Neuronal stem cell (in vitro differentiated cells): Measurements from ENCODE around the gene ACAA1.
A peak's percentile ranks its signal among the peaks of the same experiment; 100 is the strongest.

Experiments used
- DNase-seq: peaks from one replicate; pipeline ENCODE4 v3.0.0-alpha.2; 2013; ENCODE audit warnings: low spot score
- H2AFZ ChIP-seq: one replicate; pipeline ENCODE4 v1.6.1; 2013; ENCODE audit warnings: mild to moderate bottlenecking, low read length, inconsistent platforms
- H2AK5ac ChIP-seq: 2 replicates; pipeline ENCODE4 v1.6.1; 2013; ENCODE audit warnings: low read depth, mild to moderate bottlenecking, inconsistent platforms, low read length, moderate library complexity, mixed read lengths
- H2BK120ac ChIP-seq: 2 replicates; pipeline ENCODE4 v1.6.1; 2013; ENCODE audit warnings: low read depth, mild to moderate bottlenecking, inconsistent platforms, low read length, moderate library complexity, mixed read lengths
- H2BK12ac ChIP-seq: one replicate; pipeline ENCODE4 v1.6.1; 2013; ENCODE audit warnings: low read length, inconsistent platforms
- H2BK15ac ChIP-seq: 2 replicates; pipeline ENCODE4 v1.6.1; 2013; ENCODE audit warnings: mild to moderate bottlenecking, low read length, inconsistent platforms, mixed read lengths
- H2BK5ac ChIP-seq: one replicate; pipeline ENCODE4 v1.6.1; 2013; ENCODE audit warnings: inconsistent platforms, mild to moderate bottlenecking, low read length, moderate library complexity
- H3K14ac ChIP-seq: one replicate; pipeline ENCODE4 v1.6.1; 2013; ENCODE audit warnings: low read length, inconsistent platforms
- H3K18ac ChIP-seq: 2 replicates; pipeline ENCODE4 v1.6.1; 2013; ENCODE audit warnings: low read length, inconsistent platforms
- H3K23ac ChIP-seq: 2 replicates; pipeline ENCODE4 v1.6.1; 2013; ENCODE audit warnings: low read depth, mild to moderate bottlenecking, mixed read lengths, low read length, inconsistent platforms; ENCODE audit not compliant: poor library complexity
- H3K27ac ChIP-seq: replicated peaks from 3 replicates; pipeline ENCODE4 v1.5.1; 2013; ENCODE audit warnings: low read length, inconsistent platforms
- H3K27me3 ChIP-seq, 3 experiments: 2 replicates each; pipeline ENCODE4 v1.6.1; 2013; ENCODE audit warnings: low read length in 3 of 3, mild to moderate bottlenecking in 2 of 3, inconsistent platforms in 1 of 3, low read depth in 1 of 3, mixed read lengths in 1 of 3, moderate library complexity in 1 of 3; ENCODE audit not compliant: control insufficient read depth in 3 of 3, insufficient read depth in 3 of 3
- H3K36me3 ChIP-seq, 2 donors: replicated peaks in 1 of 2; 2 replicates each; pipeline ENCODE4 v1.6.1; 2013; ENCODE audit warnings: low read length in 2 of 2; ENCODE audit not compliant: control insufficient read depth in 2 of 2, insufficient read depth in 2 of 2
- H3K4ac ChIP-seq: 2 replicates; pipeline ENCODE4 v1.6.1; 2013; ENCODE audit warnings: inconsistent platforms, mild to moderate bottlenecking, low read length, moderate library complexity
- H3K4me1 ChIP-seq, 2 donors: 1 replicate in 1 of 2; 2 replicates in 1 of 2; pipeline ENCODE4 v1.6.1; 2013; ENCODE audit warnings: low read length in 2 of 2, low read depth in 1 of 2; ENCODE audit not compliant: control insufficient read depth in 2 of 2, insufficient read depth in 1 of 2
- H3K4me2 ChIP-seq: one replicate; pipeline ENCODE4 v1.6.1; 2013; ENCODE audit warnings: mild to moderate bottlenecking, low read length, inconsistent platforms; ENCODE audit not compliant: insufficient read depth, poor library complexity, severe bottlenecking
- H3K4me3 ChIP-seq, 2 donors: 2 replicates each; pipeline ENCODE4 v1.5.1; 2013; ENCODE audit warnings: low read length in 2 of 2, mild to moderate bottlenecking in 2 of 2, inconsistent platforms in 1 of 2, moderate library complexity in 1 of 2
- H3K79me1 ChIP-seq: one replicate; pipeline ENCODE4 v1.6.1; 2013; ENCODE audit warnings: low read depth, mild to moderate bottlenecking, inconsistent platforms, low read length, moderate library complexity
- H3K9ac ChIP-seq: one replicate; pipeline ENCODE4 v1.6.1; 2013; ENCODE audit warnings: mild to moderate bottlenecking, low read depth, low read length, inconsistent platforms; ENCODE audit not compliant: poor library complexity
- H3K9me3 ChIP-seq, 2 donors: replicated peaks in 1 of 2; 2 replicates each; pipeline versions ENCODE3 to v1.6.1; 2013; ENCODE audit warnings: low read length in 2 of 2, mild to moderate bottlenecking in 2 of 2, inconsistent platforms in 1 of 2, low read depth in 1 of 2, mixed read lengths in 1 of 2, moderate library complexity in 1 of 2; ENCODE audit not compliant: control insufficient read depth in 2 of 2, insufficient read depth in 1 of 2
- H4K8ac ChIP-seq: one replicate; pipeline ENCODE4 v1.6.1; 2013; ENCODE audit warnings: low read depth, mild to moderate bottlenecking, inconsistent platforms, low read length, moderate library complexity
- H4K91ac ChIP-seq: one replicate; pipeline ENCODE4 v1.6.1; 2013; ENCODE audit warnings: low read length, low read depth, mild to moderate bottlenecking, inconsistent platforms; ENCODE audit not compliant: poor library complexity
- WGBS, 2 donors: extraction: QIAGEN DNeasy Blood & Tissue Kit; methylation state at CpG; one replicate each; pipeline ENCODE4 v1.1.7; 2013; ENCODE audit warnings: missing lambda C conversion rate in 2 of 2, mixed read lengths in 1 of 2; ENCODE audit not compliant: insufficient read length in 2 of 2, insufficient replicate concordance in 1 of 2; ENCODE audit errors: extremely low coverage in 2 of 2; 5-methylcytosine and 5-hydroxymethylcytosine counted together

Gene ACAA1

DNA sequence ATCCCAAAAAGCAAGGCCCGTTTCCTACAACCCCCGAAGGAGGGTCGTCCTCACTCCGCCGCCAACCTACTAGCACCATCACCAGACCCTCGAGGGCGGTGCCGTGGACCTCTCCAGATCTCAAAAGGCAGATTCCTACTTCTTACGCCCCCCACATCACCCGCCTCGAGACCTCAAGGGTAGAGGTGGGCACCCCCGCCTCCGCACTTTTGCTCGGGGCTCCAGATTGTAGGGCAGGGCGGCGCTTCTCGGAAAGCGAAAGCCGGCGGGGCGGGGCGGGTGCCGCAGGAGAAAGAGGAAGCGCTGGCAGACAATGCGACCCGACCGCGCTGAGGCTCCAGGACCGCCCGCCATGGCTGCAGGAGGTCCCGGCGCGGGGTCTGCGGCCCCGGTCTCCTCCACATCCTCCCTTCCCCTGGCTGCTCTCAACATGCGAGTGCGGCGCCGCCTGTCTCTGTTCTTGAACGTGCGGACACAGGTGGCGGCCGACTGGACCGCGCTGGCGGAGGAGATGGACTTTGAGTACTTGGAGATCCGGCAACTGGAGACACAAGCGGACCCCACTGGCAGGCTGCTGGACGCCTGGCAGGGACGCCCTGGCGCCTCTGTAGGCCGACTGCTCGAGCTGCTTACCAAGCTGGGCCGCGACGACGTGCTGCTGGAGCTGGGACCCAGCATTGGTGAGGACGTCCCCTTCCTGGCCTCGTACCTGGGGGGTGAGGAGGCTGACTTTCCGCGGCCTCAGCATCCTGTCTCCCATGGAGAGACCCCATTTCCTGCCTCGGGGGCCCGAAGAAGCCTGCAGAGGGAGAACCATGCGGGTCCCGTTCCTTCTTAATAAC lies 1.6 kb upstream of the ACAA1 start, which contains the start of gene MYD88:
Gene MYD88, plus strand, starts transcription at position 313 of the 842 bp plus-strand sequence. Its CDS starts 40 bp downstream, at position 353.
- H2BK5ac ChIP-seq = peak within 1 kb of the TSS; percentile 91
- H3K4me2 ChIP-seq = peak within 1 kb of the TSS; percentile 88
- peak within 1 kb of the TSS; percentile 98 for H3K18ac ChIP-seq
- peak within 1 kb of the TSS; percentile 68 for H4K91ac ChIP-seq
- peak within 1 kb of the TSS; percentile 86 for H2BK15ac ChIP-seq
- peak within 1 kb of the TSS; percentile 91 for H3K27ac ChIP-seq
- H3K36me3 ChIP-seq = peaks cover 11 to 18% of the 10 kb centered on the region in 2 donors
- H3K23ac ChIP-seq = peak within 1 kb of the TSS; percentile 97
- peak; percentile 53 for DNase-seq
- no peaks in the 10 kb centered on the region for H3K9me3 ChIP-seq
- peak within 1 kb of the TSS; percentile 99 for H3K9ac ChIP-seq
- peak within 1 kb of the TSS; percentile 99 for H3K14ac ChIP-seq
- no CpG with 5 or more reads among the region's 65 CpGs for WGBS, 2 donors
- H3K4ac ChIP-seq = peak within 1 kb of the TSS; percentile 13
- H3K4me3 ChIP-seq = peak within 1 kb of the TSS; percentile 68 to 91
- peaks cover 9 to 18% of the 10 kb centered on the region in 2 donors for H3K4me1 ChIP-seq
- H2AFZ ChIP-seq = peak within 1 kb of the TSS; percentile 89
- H4K8ac ChIP-seq = peak within 1 kb of the TSS; percentile 77
- peaks cover 0 to 39% (median 0%) of the 10 kb centered on the region in 3 experiments for H3K27me3 ChIP-seq
- H2BK12ac ChIP-seq = peak within 1 kb of the TSS; percentile 42
- H2AK5ac ChIP-seq = peak within 1 kb of the TSS; percentile 38
- peaks cover 2% of the 10 kb centered on the region for H3K79me1 ChIP-seq
- H2BK120ac ChIP-seq = peak within 1 kb of the TSS; percentile 91

DNA sequence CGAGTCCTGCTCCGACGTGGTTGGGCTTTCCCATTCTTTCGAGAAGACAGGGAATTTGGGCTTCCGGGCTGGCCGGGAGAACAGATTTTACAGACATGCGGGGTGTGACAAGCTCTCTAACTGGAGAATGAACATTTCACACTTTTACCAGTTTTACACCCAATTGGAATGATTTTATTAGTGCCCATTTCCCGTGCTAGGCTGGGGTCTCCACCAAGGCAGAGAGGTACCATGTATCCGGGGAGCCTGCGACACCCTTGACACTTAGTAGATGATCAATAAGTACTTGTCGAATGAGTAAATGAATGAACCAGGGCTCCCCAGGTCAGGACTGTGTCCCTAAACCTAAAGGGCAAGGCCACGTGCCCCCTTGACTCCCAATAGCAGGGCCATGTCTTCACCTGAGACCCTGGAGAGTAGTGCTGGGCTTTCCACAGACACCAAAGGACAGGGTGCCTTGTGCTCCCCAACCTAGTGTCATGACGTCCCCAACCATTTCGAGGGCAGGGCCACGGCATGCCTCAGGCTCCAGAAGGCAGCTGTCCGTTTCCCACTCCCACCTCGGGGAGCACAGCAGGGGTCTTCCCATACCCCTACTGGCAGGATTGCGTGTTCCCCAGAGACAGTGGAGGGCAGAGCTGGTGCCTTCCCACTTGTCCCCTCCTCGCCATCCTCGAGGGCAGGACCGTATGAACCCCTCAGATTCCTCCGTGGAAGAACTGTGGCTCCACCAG lies 855 bp upstream of the ACAA1 start:
- H2BK120ac ChIP-seq = no peak overlapping the region
- H3K4me3 ChIP-seq = peak overlapping the region; percentile 68 to 91
- peak overlapping the region; percentile 70 for H3K9ac ChIP-seq
- peak overlapping the region; percentile 89 for H2AFZ ChIP-seq
- peak overlapping the region; percentile 98 for H3K18ac ChIP-seq
- peak; percentile 21 for DNase-seq
- no peak overlapping the region for H4K91ac ChIP-seq
- H3K4me2 ChIP-seq = peak overlapping the region; percentile 88
- no peak overlapping the region for H2BK12ac ChIP-seq
- peak overlapping the region; percentile 91 for H2BK5ac ChIP-seq
- peak overlapping the region; percentile 33 for H2AK5ac ChIP-seq
- H3K9me3 ChIP-seq = no peaks in the 10 kb centered on the region
- H3K4me1 ChIP-seq = peaks cover 9 to 18% of the 10 kb centered on the region in 2 donors
- H3K4ac ChIP-seq = no peak overlapping the region
- H4K8ac ChIP-seq = no peak overlapping the region
- H3K79me1 ChIP-seq = peaks cover 2% of the 10 kb centered on the region
- no peak overlapping the region for H3K14ac ChIP-seq
- peaks cover 17 to 26% of the 10 kb centered on the region in 2 donors for H3K36me3 ChIP-seq
- H2BK15ac ChIP-seq = peak overlapping the region; percentile 86
- H3K23ac ChIP-seq = peak overlapping the region; percentile 98
- H3K27ac ChIP-seq = peak overlapping the region; percentile 91
- peaks cover 0 to 39% (median 0%) of the 10 kb centered on the region in 3 experiments for H3K27me3 ChIP-seq
- no CpG with 5 or more reads among the region's 22 CpGs for WGBS, 2 donors

DNA sequence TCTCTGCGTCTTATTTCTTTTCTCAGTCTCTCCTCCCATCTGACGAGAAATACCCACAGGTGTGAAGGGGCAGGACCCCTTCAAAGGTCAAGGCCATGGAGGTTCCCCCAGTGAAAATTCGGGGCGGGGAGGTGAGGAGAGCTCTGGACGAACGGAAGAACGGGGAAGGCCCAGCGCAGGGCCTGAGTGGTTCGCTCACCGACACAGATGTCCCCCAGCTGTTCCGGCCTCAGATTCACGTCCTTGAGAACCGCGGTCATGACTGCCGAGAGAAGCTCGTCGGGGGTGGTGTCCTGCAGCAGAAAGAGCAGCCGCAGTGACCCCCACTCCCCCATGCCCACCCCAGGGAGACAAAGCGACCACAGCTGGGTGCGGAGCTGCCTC lies 542 bp downstream of the ACAA1 start:
- no CpG with 5 or more reads among the region's 20 CpGs for WGBS, 2 donors
- Histone ChIP-seq H3K9me3 (no peaks in the 10 kb centered on the region), H3K27ac (no peak overlapping the region), H3K36me3 (peaks cover 12 to 39% of the 10 kb centered on the region in 2 donors), H3K4me1 (peaks cover 9 to 18% of the 10 kb centered on the region in 2 donors), H2BK15ac (no peak overlapping the region), H2BK5ac (no peak overlapping the region), H2AK5ac (no peak overlapping the region), H4K8ac (no peak overlapping the region), H2BK12ac (no peak overlapping the region), H3K23ac (peak overlapping the region; percentile 98), H4K91ac (no peak overlapping the region), H2AFZ (peak overlapping the region; percentile 95), H3K4ac (no peak overlapping the region), H3K14ac (no peak overlapping the region), H3K18ac (peak overlapping the region; percentile 32), H3K9ac (peak overlapping the region; percentile 98), H3K4me2 (peak overlapping the region; percentile 80), H3K79me1 (peaks cover 2% of the 10 kb centered on the region), H2BK120ac (peak overlapping the region; percentile 24), H3K4me3 (peak overlapping the region; percentile 68 to 92), H3K27me3 (peaks cover 0 to 26% (median 0%) of the 10 kb centered on the region in 3 experiments)
- peak; percentile 27 for DNase-seq
